KMS-11 (cell line): ENCODE data around the gene DNAH17.

Source experiments
- H2AFZ ChIP-seq: fragments of 200-600 bp; sonication (generic); 2 replicates; pipeline ENCODE4 v1.6.1; 2016; ENCODE audit warnings: antibody characterized with exemption, mixed run types, low read depth
- H3K27ac ChIP-seq: fragments of 200-600 bp; sonication (generic); 2 replicates; pipeline ENCODE4 v1.6.1; 2016; ENCODE audit warnings: mild to moderate bottlenecking, mixed run types
- H3K27me3 ChIP-seq: fragments of 200-600 bp; sonication (generic); 2 replicates; pipeline ENCODE4 v1.6.1; 2017; ENCODE audit warnings: mild to moderate bottlenecking, low read depth, mixed run types, moderate library complexity; ENCODE audit not compliant: insufficient read depth
- H3K36me3 ChIP-seq: fragments of 200-600 bp; sonication (generic); 2 replicates; pipeline ENCODE4 v1.6.1; 2017; ENCODE audit warnings: mild to moderate bottlenecking, mixed run types; ENCODE audit not compliant: insufficient read depth
- H3K4me1 ChIP-seq: fragments of 200-600 bp; sonication (generic); 2 replicates; pipeline ENCODE4 v1.6.1; 2016; ENCODE audit warnings: mild to moderate bottlenecking, low read depth, mixed run types; ENCODE audit not compliant: poor library complexity, severe bottlenecking
- H3K4me2 ChIP-seq: fragments of 200-600 bp; sonication (generic); 2 replicates; pipeline ENCODE4 v1.7.0; 2016; ENCODE audit warnings: mild to moderate bottlenecking, mixed run types
- H3K4me3 ChIP-seq: fragments of 200-600 bp; sonication (generic); IDR thresholded peaks from 2 replicates; pipeline ENCODE4 v1.6.1; 2017; ENCODE audit warnings: low read depth, low read length, mixed read lengths; ENCODE audit not compliant: insufficient read depth
- H3K79me2 ChIP-seq: fragments of 200-600 bp; sonication (generic); 2 replicates; pipeline ENCODE4 v1.6.1; 2016; ENCODE audit warnings: low read depth, mixed run types; ENCODE audit not compliant: insufficient read depth
- H3K9ac ChIP-seq: fragments of 200-600 bp; sonication (generic); 2 replicates; pipeline ENCODE4 v1.6.1; 2016; ENCODE audit warnings: mild to moderate bottlenecking, mixed run types
- H4K20me1 ChIP-seq: fragments of 200-600 bp; sonication (generic); 2 replicates; pipeline ENCODE4 v1.6.1; 2016; ENCODE audit warnings: mild to moderate bottlenecking, mixed run types; ENCODE audit not compliant: insufficient read depth
- CTCF ChIP-seq: fragments of 200-600 bp; sonication (generic); conservative IDR thresholded peaks from 2 replicates; pipeline ENCODE4 v1.6.1; 2017; ENCODE audit warnings: low read depth, mild to moderate bottlenecking, antibody characterized with exemption, low read length, moderate library complexity, mixed read lengths

Gene DNAH17

GRCh38 chr17:78537217-78537860 lies 39.9 kb downstream of the DNAH17 start:
- TF ChIP-seq CTCF: no peak
- H4K20me1 ChIP-seq: no peaks in the 10 kb centered on the region
- H3K27me3 ChIP-seq: peaks cover 72% of the 10 kb centered on the region

DNA sequence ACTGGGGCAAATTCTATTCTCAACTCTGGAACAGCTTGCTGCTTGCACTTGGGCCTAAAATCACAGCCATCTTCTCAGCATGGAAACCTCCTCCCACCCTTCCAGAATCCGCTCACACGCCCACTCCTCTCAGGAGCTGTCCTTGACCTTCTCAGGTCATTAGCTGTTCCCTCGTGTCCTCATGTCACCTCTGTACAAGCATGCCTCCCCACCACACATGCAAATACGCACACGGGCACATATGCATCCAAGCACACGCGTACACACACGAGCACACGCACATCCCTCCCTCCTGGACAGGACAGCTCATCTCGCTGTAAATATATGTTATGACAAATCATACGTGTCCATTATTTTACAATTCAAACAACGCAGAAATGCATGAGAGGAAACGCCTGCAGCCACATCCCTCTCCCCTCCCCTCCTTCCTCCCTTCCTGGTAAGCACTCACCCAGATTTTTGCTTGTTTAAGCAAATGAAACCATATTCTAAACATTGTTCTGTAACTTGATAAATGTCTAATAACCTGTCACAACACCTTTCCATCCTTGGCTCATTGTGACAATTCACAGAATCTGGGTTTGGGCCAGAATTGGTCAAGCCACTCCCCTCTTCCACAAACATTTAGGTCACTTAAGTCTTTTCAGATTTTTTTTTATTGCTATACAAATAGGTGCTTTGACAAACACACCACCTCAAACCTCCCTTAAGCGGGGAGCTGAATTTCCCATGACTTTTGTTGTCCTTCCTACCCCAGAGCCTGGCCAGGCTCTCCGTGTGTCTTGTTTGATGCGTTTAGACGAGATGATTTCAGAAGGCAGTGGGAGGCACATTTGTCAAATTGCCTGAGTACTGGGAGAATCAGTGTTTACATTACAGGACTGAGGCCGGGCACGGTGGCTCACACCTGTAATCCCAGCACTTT lies 41.7 kb downstream of the DNAH17 start:
- no peak overlapping the region for H3K9ac ChIP-seq
- no peaks in the 10 kb centered on the region for H3K4me1 ChIP-seq
- no peak overlapping the region for H3K27ac ChIP-seq
- H3K4me3 ChIP-seq: no peak overlapping the region
- no peaks in the 10 kb centered on the region for H3K36me3 ChIP-seq
- H3K4me2 ChIP-seq: no peak overlapping the region
- no peak for TF ChIP-seq CTCF
- peaks cover 84% of the 10 kb centered on the region for H3K27me3 ChIP-seq
- no peaks in the 10 kb centered on the region for H4K20me1 ChIP-seq
- H2AFZ ChIP-seq: no peak overlapping the region
- no peaks in the 10 kb centered on the region for H3K79me2 ChIP-seq

More at GRCh38 chr17:78537217-78537860, 39.9 kb downstream of the DNAH17 start:
- no peaks in the 10 kb centered on the region for H3K4me1 ChIP-seq
- H3K27ac ChIP-seq: no peak overlapping the region
- H2AFZ ChIP-seq: no peak overlapping the region
- H3K79me2 ChIP-seq: no peaks in the 10 kb centered on the region
- no peak overlapping the region for H3K4me2 ChIP-seq
- no peak overlapping the region for H3K9ac ChIP-seq
- no peak overlapping the region for H3K4me3 ChIP-seq
- no peaks in the 10 kb centered on the region for H3K36me3 ChIP-seq

DNA sequence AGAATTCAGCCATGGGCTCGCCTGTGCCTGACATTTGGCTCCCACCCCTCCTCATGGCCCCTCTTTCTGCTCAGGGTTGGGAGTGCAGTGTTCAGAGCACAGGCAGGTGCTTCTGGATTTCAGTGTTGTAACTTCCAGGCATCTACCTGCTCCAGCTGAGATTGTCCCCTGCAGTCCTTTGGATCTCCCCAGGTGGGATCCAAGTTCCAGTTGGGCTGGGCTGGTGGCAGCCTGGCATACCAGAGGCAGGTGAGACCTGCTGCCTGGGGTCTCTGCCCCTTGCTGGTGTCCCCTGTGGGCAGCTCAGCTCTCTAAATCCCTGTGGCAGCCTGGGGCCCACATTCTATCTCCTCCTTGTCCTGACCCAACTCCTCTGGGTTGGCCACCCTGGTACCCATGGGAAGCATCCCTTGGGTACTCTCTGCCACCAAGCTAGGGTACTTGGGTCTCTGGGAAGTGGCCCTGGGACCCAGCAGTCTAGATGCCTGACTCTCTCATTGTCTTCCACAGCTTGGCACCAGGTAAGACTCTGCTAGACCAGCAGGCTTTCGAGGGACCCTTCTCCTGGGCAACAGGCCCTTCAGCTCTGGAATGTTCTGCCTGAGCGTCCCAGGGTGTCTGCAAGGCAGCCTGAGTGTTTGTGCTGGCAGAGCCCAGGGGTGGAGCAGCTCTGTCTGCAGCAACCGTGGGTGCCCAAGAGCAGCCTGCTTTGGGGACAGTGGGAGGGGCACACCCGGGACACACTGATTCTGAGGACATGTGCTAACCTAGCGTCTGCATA lies 42.5 kb downstream of the DNAH17 start:
- no peak overlapping the region for H3K9ac ChIP-seq
- H2AFZ ChIP-seq: no peak overlapping the region
- H3K4me3 ChIP-seq: no peak overlapping the region
- H3K27me3 ChIP-seq: peaks cover 92% of the 10 kb centered on the region
- no peaks in the 10 kb centered on the region for H4K20me1 ChIP-seq
- H3K79me2 ChIP-seq: no peaks in the 10 kb centered on the region
- no peak overlapping the region for H3K27ac ChIP-seq
- no peak overlapping the region for H3K4me2 ChIP-seq
- no peak for TF ChIP-seq CTCF
- no peaks in the 10 kb centered on the region for H3K36me3 ChIP-seq
- no peaks in the 10 kb centered on the region for H3K4me1 ChIP-seq

DNA sequence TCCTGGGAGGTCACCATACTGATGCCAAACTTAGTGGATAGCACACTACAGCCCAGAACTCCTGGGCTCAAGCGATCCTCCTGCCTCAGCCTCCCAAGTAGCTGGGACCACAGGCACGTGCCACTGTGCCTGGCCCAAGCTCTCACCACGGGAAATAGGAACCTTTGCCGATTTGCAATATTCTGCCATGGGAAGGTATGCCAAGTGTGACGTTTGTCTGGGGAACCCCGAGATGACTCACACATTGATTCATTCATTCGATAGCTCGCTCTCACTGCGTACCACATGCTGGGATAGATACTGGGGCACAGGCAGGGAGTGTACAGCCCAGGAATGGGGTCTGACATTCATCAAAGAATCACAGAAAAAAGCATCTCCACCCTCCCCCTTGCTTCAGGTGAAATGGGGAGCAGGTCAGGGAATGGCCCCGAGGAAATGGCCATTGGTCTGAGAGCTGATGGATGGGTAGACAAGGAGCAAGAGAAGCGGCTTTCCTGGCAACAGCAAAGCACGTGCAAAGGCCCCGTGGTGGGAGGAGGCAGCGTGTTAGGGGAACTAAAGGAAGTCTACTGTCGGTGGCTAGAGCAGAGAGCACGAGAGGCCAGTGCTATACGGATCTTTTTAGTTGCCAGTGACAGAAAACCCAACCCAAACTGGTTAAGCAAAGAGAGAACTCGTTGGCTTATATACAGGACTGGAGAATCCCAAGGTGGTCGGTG lies 44.1 kb downstream of the DNAH17 start:
- TF ChIP-seq CTCF: no peak
- Histone ChIP-seq H4K20me1 (no peaks in the 10 kb centered on the region), H3K27ac (no peak overlapping the region), H2AFZ (no peak overlapping the region), H3K4me1 (no peaks in the 10 kb centered on the region), H3K36me3 (no peaks in the 10 kb centered on the region), H3K27me3 (peaks cover 92% of the 10 kb centered on the region), H3K4me2 (no peak overlapping the region), H3K9ac (no peak overlapping the region), H3K79me2 (no peaks in the 10 kb centered on the region), H3K4me3 (no peak overlapping the region)
